HG03521 (cell line): ENCODE results near the gene CDC25C.
"Not testable (repeated sequence)": the region's sequence is repeated elsewhere in the genome, so short reads cannot be mapped to it uniquely, and the experiment has no call there.

Experiments
- ATAC-seq: cut with Tn5 transposase; IDR thresholded peaks from one replicate; pipeline ENCODE4 v1.9.1; 2021; ENCODE audit warnings: mild to moderate bottlenecking, moderate library complexity; ENCODE audit not compliant: unreplicated experiment

The CDC25C gene

DNA sequence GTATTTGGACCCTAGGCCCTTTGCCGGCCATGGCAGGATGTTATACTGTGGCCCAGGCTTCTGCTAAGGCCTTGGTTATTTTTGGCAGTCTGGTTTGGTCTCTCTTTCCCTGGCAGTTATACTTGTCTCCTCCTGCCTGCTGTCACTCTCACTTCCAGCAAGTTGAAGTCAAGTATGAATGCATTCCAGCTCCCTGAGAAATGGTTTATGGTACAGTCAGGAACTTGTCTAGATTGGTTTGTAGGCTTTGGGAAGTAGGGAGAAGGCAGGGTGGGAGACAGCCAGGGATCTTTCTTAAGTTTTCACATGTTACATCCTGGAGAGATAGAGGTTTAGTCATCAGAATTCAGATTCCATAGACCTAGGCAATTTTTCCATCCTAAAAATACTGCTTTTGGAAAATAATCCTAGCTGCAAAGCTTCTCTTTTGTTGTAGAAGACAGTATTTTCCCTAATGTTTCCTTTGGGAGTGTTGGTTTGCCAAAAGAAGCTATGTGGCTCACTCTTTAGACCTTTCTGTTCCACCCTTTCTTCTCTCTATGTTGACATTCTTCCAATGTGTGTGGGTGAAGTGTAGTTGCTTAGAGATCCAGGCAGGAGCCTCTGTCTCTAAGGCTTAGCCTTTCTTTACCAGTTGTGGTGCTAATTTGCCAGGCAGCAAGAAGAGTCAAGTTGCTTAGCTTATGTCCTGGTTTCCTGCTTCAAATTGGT lies 18.4 kb upstream of the CDC25C start:
- no peak for ATAC-seq

DNA sequence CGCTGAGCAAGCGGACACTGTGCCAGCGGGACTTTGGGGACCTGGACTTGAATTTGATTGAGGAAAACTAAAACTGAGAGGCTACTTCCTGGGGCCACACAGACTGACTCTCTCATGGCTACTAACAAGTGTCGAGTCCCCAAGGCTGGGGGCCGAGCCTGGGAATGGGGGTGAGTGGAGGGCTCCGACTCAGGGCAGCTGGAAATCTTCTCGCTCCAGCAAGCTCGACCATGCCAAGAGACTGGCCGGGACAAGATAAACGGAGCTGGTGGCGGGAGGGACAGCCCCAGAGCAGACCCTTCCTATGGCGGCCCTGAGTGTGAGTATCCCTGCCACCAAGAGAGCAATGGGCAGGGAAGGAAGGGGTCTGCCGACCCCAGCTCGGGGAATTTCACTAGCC lies 15.3 kb upstream of the CDC25C start:
- ATAC-seq = no peak

DNA sequence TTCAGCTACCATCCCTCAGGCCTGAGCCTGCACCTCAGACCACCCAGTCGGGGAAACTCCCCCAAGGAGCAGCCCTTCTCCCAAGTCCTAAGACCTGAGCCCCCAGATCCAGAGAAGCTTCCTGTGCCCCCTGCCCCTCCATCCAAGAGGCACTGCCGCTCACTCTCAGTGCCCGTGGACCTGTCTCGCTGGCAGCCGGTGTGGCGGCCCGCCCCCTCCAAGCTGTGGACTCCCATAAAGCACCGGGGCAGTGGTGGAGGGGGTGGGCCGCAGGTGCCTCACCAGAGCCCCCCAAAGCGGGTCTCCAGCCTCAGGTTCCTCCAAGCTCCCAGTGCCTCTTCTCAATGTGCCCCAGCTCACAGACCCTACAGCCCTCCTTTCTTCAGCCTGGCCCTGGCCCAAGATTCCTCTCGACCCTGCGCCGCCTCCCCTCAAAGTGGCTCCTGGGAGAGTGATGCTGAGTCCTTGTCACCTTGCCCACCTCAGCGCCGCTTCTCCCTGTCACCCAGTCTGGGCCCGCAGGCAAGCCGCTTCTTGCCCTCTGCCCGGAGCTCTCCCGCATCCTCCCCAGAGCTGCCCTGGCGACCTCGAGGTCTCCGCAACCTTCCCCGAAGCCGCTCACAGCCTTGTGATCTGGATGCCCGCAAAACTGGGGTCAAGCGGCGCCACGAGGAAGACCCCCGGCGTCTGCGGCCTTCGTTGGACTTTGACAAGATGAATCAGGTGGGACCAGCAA lies 13.5 kb upstream of the CDC25C start:
- ATAC-seq = no peak

DNA sequence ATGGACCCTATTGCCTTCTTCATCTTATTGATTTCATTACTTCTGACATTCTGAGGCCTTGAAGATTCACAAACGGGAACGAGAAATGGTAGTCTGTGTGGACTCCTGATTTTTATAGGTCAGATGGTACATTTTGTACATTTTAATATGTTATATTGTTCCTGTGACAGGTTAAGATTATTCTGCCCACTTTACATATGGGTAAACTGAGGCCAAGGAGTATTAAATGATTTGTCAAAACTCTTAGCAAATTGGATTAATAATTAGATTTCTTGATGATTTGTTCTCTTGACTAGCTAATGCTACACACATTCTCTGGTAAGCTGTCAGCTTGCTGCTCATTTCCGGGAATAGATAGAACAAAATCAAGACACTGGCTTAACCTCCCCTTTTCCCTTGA lies 8.4 kb upstream of the CDC25C start:
- ATAC-seq = no peak

DNA sequence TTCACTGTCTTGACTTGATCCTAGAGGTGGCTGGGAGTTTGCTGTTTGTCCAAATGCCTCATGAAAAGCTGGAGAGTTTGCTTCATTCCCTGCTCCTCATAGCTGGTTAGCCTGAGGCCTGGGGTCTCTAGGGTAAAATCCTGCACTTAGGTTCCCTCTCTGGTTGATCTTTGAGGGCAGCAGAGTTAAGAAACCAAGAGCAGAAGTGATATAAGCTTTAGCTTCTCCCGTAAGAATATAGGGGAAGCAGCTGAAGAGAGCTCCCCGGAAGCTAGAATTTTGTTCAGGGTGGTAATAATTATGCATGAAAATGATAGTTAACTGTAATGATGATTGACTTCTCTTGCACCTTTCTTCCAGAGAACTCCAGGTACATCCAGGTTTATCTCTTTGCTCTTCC lies 7.9 kb upstream of the CDC25C start:
- ATAC-seq = no peak

DNA sequence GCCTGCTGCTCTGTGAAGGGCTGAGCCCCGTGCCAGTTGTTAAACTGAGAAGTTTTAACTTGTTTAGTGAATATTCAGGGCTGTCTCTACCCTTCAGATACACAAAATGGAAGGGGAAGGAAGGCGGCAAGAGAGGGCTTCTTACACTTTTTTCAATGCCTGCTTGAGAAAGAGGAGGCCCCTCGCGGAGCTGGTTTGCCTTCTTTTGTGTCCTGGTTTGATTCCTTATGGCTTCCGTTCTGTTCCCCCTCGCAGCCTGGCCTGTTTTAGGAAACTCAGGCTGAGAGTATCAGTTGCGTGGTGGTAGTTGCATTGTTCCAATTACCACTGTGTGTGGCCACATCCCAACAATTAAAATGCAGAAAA lies 7.5 kb upstream of the CDC25C start:
- no peak for ATAC-seq

DNA sequence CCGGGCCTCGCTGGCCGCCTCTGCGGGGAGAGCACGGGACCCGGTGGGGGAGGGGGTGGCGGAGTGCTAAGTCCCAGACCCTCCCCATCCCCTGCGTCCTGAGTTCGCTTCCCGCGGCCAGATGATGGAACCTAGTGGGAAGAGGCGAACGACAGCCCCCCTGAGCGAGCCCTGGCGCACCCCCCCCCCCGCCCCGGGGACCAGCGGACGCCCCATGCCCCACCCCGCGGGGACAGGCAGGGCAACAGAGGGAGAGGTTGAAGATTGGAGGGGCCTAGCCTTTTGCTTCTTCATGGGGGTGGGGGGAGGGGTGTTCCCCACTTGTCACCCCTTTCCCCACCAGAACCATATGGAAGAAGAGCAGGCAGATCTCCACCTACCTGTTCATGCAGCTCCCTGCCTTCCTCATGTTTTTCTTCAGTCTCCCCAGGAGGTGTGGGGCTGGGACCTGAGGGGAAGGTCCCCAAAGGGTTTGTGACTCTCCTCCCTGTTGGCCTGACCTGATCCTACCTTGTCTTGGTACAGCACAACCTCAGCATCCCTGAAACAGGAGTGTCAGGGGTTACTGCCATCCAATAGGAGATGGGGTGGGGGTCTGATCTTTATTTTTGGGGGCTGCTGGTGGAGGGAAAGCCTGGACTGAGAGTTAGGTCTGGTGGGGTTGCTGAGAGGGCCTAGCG lies 6.9 kb upstream of the CDC25C start:
- no peak for ATAC-seq

DNA sequence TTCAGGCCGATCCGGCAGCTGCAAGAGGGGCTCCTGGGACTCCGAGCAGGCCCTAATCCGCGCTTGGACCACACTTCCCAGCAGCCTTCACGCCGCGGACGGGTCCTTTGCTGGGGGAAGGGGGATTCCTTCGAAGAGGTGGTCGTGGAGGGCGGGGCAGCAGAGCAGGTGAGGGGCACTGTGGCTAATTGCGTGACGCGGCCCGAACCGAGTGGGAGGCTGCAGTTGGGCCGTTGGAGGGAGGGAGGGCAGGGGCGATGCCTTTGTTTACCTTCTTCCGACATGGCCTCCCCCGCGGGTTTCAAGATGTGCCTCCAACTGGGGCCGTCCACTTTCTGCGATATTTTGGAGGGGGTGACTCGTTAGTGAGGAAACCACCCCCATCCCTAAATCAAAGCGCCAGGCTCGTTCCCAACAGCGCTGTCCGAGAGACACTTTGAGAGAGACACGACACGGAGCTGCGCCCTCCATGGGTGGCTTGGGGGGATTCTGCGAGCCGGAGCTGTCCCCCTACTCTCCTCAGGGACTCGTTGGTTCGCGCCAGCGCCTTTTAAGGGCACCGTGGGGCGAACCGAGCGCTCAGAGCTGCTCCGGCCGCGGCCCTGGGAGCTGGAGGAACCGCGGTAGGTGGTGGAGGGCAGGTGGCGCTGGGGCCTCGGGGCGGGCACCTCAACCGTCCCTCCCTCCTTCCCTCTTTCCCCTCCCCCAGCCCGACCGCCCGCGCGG lies 6.2 kb upstream of the CDC25C start, which contains the start of gene FAM53C:
FAM53C (plus strand) TSS at position 582 of the 726 bp plus-strand sequence. CDS start 3,070 bp downstream, outside the sequence.
- ATAC-seq = peak; percentile 78

DNA sequence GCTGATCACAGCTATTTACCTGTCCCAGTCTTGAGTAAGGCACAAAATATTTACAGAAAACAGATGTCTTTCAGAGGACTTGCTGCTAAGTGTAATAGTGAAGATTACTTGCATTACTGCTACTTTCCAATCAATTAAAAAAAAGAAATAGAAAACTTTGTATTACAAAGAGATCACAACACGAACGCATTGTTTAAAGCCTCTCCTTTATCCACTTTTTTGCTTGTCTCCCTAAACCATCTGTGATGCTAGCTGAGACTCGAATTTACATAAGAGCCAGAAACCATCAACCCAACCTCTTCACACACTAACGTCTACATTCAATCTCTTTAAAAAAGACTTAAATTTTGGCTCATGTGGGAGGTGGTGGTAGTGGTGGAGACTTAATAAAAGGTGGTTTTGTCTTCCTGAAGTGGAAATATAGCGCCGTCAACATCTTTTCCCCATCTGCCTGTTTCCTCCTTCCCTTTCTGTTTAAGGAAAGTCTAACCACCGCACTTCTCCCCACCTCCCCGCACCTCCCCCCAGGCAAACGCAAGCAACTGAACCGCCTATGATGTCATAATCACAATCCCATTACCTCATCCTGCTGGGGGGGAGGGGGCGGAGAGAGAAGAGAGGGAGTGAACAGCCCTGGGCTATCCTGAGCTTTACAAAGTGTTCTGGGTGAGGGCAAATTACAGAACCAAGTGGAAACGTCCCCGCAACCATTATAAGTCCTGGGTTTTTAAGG lies 5.5 kb upstream of the CDC25C start:
- peak; percentile 20 for ATAC-seq

DNA sequence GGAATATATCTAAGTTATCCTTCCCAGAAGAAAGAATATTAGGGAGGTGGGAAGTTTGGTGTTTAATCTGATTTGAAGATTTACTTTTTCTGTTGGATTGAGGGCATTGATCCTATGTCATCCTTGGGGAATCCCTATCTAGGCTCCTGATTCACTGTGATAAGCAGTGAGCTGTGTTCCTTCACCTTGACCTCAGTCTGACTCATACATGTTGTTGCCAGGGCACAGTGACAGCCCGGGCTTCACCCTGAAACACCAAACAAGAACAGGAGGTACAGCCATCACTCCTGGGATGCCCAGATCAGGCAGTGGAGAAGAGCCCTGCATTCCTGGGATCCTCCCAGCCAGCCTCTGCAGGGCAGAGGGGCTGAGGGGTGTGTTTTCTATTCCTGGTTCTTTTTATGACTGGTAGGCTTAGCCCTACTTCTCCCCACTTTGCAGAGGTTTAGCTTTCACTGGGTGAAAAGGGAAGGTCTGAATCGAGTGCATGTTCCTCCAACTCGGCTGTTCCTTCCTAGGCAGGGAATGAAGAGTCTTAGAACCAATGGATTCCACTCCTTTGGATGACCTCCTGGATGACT lies 3.4 kb upstream of the CDC25C start:
- ATAC-seq = no peak

DNA sequence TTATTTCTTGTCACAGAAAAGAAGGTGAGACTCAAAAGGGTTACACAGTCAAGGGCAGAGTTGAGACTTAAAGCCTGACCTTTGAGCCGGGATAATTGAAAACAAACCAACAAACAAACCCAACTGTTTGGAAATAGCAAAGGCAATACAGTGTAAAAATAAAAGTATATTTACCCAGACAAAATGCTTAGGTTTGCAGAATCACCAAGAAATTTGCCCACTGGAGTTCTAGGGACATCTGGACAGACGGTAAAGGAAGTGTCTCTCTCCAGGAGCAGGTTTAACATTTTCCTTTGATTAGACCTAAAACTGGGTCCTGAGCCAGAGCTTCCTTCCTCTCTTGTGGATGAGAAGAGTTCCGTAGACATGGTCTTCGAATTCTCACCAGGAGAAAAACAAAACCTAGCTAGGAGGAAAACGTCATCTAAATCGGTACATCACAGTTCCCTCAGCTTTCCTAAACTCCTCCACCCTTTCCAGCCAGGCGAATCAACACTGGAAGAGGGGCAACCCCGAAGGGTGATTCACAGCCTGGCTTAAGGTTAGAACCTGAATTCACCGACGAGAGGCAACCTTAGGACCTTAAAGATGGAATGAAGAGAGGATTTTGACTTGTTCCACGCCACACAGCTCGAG lies 673 bp downstream of the CDC25C start:
- ATAC-seq = no peak

DNA sequence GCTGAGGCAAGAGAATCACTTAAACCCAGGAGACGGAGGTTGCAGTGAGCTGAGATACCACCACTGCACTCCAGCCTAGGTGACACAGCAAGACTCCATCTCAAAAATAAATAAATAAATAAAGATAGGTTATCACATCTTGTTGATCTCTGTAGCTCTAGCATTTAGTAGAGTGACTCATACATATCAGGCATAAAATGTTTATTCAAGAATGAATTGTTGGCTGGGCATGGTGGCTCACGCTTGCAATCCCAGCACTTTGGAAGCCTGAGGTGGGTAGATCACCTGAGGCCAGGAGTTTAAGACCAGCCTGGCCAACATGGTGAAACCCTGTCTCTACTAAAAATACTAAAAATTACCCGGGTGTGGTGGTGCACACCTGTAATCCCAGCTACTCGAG lies 13.4 kb downstream of the CDC25C start:
- ATAC-seq = not testable (repeated sequence)

DNA sequence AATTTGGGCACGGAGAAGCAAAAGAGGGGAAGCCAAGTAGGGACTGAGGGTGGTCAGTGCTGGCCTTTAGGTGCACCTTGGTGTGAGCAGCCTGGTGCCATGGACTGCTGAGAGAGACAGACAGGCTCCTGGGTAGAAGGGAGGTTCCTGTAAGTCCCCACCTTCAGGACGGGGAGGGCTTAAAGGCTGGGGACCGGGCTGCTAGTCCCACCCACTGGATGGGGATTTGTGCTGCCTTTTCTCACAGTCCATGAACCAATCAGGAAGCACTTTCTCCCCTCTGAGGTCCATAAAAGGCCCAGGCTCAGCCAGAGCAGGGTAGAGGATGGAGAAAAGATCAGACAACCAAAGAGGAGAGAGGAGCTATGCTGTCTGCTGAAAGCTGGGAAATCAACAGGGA lies 15.2 kb downstream of the CDC25C start:
- ATAC-seq = no peak

DNA sequence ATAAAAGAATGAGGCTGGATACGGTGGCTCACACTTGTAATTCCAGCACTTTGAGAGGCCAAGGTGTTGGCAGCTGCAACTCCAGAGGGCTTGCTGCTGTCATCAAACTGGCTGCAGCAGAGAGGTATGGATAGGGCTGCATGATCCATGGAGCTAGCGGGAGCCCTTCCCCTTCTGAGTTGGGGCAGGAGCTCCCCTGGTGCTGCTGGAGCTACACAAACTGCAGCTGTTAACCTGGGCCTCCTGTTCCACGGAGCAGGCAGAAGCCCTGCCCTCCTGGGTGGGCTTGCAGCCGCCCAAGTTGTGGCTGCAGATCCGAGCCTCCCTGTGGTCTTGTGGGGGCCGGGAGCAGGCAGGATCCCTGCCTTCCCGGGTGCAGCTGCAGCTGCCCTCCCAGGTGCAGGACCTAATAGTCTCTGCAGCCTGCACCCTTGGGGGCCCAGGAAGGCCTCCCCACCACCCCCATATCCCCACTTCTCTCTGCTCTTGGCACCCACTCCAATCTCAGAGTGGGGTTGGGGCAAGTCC lies 15.8 kb downstream of the CDC25C start:
- no peak for ATAC-seq

DNA sequence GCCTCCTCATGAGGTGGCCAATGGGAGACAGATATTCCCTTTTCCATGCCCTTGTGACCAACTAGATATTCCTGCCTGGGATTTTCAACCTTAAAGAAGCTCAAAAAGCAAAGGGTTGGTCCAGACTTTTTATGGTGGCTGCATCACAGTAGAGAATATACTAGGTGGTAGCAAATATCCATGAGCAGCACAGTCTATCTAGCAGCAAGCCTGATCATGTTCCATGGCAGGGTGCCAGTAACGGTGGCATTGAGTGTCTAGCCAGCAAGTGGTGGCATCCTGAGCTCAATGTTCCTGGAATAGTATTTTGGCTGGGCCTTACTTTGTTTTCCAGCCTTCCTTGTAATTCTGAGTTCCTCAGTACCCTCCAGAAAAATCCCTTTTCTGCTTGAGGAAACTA lies 25.8 kb downstream of the CDC25C start:
- no peak for ATAC-seq

DNA sequence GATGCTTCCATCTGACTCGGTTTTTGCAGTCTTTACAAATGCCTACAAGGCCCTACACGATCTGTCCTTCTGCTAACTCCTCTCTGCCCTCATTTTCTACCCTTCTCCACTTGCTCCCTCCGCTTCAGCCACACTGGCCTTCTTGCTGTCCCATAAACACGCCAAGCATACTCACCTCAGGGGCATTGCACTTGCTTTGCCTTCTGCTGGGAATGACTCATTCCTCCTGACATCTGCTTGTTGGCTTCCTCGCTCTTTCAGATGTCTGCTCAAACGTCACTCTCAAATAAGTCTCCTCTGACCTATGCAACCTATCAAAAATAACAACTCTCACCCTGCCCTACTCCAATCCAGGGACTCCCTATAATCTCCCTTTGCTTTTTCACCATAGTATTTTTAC lies 28.2 kb downstream of the CDC25C start:
- no peak for ATAC-seq

DNA sequence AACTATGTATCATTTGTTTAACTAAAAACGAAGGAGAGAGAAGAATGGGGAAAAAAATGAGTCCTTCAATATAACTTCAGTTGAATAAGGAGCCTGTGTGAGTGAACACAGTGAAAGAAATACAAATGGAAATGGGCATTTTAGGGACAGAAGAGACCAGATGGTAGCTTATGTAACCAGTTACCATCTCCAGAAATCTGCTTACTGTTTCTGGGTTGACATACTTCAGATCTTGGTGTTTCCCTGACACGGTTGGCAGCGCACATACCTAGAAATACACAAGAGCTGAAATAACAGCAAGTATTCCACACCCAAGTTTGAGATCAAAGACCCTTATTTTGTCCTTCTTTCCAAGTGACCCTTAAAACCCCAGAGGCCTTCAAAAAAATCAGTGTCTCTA lies 42.3 kb downstream of the CDC25C start:
- ATAC-seq = no peak

DNA sequence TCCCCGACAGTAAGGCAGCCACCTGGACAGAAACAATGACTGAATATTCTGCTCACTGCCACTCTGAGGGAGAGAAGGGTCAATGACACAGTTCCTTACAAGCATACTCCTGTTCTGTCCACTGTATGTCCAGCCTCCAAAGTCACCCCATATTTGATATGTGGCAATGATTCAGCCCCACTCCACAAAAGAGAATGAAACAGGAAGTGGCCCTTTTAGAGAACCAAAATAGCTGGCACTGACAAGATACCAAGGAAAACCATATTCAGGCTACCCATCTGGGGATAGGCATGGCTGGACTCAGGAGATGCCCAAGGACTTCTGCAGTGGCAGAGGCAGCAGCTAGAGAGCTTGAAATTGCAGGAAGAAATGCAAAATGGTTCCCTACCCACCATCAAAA lies 44.4 kb downstream of the CDC25C start:
- ATAC-seq = no peak

DNA sequence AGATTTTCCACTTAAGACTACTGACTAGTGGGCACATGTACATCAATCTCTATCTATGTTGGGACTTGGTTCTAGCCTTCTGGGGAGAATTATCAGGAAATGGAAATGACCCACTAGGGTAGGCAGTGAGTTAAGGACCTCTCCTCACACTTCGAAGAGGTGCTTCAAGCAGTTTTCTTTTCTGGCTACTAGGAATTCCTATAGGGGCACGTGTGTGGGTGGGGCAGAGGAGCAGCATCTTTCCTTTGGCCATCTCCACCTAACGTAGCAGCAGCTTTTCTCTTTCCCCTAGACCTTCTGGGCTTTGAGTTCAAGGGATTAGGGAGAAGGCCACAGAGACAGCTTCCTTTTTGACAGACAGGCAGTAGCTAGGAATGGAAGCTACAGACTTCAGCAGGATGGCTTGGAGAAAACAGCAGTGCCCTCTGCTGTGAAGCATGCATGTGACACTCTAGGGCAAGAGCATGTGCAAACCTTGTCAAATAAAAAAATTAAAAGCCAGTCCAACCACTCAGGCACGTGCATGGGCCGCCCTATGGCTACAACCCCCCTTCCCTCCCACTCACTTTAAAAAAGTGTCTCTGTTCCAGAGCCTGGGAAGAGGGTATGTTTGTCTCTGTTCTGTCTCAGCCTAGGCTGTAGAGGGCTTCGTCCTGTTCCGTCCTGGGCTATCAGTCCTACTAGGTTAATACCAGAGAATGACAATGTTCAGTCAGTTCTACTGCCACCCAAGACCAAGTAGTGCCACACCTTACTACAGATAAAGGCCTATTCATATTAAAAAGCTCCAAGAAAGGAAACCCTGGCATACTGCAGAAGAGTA lies 48.5 kb downstream of the CDC25C start:
- no peak for ATAC-seq
